Hematopoietic multipotent progenitor cell (in vitro differentiated cells): Measurements from ENCODE around the gene RASAL1. TPM values are rescaled to one million over a fixed set of nuclear protein-coding genes. Genes with fewer than 3 reads are reported as not detected.

Experiments used
- DNase-seq, 3 donors: peaks; one replicate each; pipeline ENCODE4 v3.0.0-alpha.2; 2011 to 2015; ENCODE audit warnings: low read depth in 2 of 3, low spot score in 2 of 3
- total RNA-seq: library from RNA; depleted of rRNA; stranded (reverse); fragments of >200 nt; gene quantifications from one replicate; pipeline ENCODE4 v1.2.3, GENCODE V29; 2012

RASAL1 gene
- total RNA-seq, 1 donor: 0.27 TPM

DNA sequence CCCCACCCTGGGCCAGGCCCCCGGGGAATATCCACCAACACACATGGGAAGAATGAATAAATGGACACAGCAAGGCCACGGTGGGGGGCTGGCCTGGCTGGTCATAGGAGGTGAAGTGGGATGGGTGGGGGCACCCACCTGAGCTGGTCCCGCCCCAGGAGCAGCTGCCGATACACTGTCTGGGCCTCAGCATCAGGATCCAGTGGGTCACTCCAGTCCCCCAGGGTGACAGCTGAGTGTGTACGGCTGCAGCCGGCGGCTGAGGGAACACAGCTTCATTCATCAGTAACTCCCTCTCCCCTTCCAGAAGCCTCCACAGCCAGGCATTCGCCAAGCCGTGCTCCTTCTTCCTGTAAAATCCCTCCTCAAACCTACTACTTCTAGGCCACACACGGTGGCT, 33.8 kb downstream of the RASAL1 start:
- no peak for DNase-seq

DNA sequence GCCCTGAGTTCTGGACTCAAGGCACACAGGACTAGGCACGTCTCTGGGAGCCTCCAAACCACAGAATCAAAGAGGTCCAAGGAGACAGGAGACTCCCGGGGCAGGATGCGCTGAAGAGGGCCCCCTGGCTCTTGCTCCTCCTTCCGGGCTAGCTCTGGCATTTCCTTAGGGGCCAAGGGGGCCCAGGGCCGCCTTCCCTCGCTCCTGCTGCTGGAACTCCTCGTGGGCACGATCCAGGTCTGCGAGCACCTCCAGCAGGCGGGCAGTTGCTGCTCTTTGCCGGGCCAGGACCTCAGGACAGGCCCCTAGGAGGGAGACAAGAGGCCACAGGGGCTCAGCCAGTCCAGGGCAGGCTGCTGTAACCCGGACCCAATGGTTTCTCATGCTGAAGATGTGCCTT, 35.8 kb downstream of the RASAL1 start:
- no peak for DNase-seq

DNA sequence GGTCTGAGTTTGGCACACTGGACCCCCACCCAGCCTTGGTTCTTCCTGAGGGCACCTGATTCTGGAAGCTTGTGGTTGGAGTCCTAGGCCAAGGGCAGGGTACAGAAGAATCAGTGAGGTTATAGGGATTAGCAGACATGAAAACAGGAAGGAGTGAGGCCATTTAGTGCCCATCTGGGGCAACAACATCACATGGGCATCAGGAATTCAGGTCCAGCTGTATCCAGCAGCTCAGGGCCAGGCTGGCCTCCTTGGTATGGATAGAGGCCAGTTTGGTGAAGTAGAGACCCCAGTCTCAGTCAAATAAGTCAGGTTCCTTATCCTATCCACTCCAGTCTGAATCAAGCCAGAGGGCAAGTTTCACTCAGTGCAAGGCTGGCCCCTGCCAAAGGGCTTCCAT, 36.2 kb downstream of the RASAL1 start:
- DNase-seq: no peak

DNA sequence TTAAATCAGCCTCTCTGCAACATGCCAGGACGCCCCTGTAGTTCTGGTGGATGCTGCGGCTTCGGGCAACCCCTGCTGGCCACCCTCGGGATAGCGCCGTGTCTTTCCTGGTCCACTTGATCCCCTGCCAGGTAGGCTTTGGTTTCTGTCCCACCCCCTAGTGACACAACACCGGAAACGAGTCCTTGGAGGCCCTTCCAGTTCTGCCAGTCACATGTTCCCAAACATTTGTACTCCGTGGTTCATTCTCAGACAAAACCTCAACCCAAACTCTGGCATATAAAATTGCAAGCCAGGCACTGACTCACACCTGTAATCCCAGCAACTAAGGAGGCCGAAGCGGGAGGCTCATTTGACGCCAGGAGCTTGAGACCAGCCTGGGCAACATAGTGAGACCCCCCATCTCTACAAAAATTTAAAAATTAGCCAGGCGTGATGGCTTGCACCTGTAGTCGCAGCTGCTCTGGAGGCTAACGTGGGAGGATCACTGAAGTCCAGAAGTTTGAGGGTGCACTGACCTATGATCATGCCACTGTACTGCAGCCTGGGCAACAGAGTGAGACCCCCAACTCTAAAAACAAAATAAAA, 37.0 kb downstream of the RASAL1 start:
- DNase-seq: peak; percentile 44 to 75 (median 70)

DNA sequence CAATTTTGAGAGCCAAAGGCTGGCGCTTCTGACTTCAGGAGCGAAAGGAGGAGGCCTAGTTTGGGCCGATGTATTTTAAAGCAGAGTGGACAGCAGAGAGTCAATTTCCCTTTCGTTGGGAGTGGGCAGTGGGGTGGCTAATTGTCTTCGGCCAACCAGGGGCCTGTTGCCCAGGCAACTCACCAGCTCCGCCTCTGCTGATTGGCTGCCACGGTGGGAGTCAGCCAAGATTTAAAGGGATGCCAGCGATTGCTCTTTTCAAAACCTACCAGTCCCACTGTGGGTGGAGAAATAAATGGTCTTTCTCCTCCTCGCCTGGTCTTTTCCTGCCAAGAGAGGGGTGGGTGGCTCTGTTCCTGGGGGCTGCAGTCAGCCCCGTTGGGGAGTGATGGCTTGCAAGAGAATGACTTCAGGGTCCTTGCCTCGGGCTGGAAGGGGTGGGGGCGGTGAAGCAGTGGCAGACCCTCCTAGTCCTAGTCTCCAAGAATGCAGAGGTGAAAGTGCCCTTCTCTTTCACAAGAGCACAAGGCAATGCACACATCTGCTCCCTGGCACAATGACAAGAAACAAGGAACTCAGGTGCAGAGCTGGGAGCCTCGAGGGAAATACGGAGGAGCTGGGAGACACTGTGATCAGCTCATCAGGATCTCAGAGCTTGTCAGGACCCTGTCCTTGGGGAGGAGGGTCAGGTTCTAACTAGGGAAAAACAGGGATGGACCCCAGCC, 37.7 kb downstream of the RASAL1 start:
- DNase-seq: no peak

DNA sequence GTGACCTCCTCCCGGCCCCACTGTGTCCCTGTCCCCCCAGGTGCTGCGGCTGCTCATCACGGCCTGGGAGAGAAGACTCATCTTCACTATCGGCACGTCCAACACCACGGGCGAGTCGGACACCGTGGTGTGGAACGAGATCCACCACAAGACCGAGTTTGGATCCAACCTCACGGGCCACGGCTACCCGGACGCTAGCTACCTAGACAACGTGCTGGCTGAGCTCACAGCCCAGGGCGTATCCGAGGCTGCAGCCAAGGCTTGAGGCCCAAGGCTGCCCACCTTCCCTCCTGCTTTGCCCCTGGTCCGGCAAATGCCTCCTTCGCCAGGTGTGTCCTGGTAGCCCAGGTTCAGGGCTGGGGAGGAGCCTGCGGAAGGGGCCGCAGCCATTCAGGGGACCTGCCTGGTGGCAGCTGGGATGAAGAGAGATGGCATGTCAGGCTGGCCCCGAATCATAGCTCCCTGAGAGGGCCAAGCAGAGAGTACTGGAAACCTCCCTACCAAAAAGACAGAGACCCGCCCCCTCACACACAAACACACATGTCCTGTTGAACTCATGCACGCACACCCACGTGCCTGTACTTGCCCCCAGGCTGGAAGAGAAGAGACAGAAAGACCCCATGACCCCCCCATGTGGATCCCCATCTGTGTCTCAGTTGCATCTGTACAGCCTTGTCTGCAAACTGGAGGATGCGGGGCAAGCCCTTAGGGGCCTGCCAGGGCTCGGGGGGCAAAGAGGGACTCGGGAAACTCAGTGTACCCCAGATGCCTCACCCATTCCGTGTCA, 38.7 kb downstream of the RASAL1 start:
- DNase-seq: no peak

DNA sequence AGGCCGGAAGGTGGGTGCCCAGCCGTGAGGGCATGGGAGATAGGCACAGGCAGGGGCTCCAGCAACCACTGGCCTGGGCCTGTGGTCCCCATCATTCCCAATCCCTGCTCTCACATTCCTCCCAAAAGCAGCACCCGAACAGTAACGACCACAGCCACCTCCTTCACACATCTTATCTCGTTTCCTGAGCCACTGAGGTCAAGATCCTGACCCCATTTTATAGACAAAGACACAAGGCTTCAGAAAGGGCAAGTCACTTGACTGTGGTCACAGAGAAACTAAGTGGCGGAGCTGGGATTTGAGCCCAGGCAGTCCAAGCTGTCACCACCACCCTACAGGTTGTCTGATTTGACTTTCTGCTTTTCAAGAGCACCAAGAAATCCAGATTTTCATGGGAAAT, 40.2 kb downstream of the RASAL1 start:
- no peak for DNase-seq

DNA sequence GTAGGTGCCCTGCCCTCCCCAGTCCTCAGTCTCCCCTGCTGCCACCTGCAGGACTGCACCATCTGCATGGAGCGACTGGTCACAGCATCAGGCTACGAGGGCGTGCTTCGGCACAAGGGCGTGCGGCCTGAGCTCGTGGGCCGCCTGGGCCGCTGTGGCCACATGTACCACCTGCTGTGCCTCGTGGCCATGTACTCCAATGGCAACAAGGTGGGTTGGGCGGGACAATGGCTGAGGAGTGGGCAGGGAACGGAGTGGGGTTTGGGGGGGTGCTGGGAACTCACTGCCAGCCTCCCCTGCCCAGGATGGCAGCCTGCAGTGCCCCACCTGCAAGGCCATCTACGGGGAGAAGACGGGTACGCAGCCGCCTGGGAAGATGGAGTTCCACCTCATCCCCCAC, 40.8 kb downstream of the RASAL1 start:
- DNase-seq: no peak

DNA sequence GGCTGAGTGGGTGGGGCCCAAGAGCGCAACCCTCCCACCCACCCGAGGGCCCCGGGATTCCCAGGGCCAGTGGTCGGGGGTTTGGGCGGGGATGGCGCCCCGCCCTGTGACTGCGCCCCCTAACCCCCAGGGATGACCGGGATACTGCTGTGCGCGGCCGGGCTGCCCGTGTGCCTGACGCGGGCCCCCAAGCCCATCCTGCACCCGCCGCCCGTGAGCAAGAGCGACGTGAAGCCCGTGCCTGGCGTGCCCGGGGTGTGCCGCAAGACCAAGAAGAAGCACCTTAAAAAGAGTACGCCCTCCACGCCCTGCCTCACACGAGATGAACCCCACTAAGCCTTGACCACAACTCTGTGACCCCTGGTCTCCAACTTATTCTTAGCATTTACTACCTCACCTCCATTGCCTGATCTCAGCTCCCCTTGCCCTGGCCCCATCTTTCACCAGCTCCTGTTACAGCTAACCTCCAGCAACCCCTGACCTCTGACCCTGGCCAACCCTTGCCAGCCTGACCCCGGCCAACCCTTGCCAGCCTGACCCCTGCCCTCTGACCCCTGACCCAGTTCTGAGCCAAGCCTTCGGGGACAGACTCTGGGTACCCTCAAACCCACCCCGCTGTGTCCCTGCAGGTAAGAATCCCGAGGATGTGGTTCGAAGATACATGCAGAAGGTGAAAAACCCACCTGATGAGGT, 42.0 kb downstream of the RASAL1 start:
- no peak for DNase-seq

DNA sequence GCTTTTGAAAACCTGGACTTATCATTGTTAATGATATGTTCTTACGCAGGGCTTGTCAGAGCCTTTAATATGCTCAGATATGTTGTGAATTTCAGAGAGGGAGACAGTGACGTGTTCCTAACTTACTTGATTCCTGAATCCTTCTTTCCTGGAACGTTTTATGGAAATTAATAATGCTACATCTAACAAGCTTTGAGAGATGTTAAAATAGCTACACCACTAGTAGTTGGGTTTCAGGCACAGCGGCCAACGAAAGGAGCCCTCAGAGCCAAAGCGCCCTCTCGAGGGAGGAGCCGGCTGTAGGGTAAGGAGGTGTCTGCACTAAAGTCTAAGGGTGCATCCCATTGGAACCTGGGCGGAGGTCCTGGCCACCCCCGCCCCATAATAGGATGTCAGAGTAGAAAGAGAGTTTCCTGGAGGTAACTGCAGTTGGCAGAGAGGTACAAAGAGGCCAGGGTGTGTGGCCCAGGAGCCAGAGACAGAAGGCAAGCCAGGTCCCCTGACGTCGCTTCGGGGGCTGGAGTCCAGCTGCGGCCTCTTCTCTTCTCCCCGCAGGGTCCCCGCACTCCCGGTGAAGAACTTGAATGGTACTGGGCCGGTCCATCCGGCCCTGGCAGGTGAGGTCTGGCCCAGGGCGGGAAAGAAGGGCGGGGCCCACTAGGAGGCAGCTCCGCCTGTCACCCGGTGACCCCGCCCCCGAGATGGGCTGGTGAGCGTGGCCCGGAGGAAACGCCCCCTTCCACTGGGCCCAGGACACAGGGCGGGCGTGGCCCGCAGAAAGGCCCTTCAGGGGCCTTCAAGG, 42.8 kb downstream of the RASAL1 start:
- DNase-seq: peak in 2 of 3 donors; percentile 37 to 61

DNA sequence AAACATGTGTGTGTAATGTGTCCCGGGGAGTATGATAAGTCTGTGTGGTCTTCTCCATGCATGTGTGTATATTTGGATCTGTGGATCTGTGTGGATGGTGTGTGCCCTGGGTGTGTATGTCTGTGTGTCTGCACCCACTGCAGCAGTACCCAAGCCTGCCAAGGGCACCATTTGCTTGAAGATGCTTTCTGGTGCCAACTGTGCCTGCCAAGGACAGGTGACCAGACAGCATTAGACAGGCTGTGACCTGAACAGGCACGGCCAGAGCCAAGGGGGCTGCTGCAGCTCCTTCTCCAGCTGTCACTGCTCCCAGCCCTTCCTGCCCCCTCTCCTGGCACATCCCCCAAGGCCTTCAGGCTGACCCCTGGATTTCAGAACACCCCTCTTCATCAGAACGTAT, 44.1 kb downstream of the RASAL1 start:
- no peak for DNase-seq

DNA sequence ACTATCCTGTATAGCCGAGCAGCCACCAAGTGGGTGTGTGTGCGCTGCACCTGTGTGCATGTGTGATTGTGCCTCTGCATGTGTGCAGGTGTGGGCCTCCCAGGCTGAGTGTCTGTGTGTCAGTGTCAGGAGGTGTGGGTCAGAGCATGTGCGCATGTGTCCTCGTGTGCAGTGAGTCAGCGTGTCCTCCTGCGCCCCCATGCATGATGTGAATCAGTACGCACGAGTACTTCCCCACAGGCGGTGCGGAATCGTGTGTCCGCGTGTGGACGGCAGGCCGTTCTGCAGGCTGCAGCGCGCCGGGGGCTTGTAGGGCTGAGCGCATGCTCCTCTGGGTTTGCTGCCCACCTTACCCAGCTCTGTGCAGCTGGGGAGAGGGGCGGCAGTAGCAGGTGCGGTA, 44.8 kb downstream of the RASAL1 start:
- DNase-seq: no peak

DNA sequence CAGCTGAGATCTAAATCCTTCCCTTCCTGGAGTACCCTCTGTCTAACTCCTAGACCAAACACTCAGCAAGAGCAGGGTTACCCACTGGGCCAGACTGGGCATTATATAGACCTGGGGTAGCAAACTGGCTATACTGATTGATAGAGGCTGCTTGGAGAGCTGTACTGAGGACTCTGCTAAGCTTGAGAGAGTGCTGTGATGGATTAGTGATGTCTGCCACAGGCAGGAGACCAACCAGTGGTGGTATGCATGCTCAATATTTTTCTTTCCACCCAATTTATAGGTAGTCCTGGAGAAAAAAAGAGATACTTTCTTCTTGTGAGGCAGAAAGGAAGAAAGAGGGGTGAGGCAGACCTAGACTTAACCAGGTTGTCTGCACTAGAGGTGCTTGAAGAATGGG, 45.7 kb downstream of the RASAL1 start:
- no peak for DNase-seq

DNA sequence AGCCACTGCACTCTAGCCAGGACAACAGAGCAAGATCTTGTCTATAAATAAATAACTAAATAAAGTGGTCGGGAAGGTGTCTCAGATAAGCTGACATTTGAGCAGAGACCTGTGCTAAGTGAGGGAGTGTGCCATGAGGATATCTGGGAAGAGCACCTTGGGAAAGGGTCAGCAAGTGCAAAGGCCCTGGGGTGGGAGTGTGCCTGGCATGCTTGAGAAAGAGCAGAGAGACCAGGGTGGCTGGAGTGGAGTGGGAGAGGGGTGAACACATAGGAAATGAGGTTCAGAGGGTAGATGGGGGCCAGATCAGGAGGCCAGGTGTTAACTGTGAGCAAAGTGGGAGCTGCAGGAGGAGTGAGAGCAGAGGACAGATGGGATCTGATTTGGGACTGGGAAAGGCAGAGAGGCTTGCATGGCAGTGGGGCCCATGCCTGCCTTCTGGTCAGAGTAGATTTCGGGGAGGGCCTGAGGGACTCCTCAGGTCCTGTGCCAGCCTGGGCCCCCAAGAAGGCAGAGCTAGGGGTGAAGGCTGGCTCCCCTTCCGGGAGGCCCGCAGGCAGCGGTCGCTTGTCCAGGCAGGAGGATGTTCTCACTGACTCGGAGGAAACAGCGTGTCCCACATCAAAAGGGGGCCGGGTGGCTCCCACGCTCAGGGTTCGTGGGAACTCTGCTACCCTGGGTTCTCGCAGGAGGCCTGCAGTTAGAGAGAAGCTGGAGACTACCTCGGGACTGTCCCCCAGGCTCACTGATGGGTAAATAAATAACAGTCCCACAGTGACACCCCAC, 46.4 kb downstream of the RASAL1 start:
- no peak for DNase-seq

DNA sequence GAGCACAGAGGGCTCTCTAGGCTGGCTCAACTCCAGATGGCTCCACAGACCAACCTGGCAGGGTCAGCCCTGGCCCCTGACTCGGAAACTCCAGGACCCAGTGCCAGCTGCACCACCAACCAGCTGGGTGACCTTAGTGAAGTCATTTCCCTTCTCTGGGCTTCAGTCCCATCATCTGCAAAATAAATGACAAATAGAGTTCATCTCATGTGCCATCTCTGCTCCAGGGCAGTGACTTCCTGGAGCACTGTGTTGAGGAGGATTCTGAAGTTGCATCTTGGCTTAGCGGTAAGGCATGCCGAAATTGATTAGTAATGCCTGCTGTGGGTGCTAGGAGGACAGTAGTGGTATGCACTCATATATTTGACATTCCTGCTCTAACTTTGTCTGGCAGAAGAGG, 47.5 kb downstream of the RASAL1 start:
- DNase-seq: no peak

DNA sequence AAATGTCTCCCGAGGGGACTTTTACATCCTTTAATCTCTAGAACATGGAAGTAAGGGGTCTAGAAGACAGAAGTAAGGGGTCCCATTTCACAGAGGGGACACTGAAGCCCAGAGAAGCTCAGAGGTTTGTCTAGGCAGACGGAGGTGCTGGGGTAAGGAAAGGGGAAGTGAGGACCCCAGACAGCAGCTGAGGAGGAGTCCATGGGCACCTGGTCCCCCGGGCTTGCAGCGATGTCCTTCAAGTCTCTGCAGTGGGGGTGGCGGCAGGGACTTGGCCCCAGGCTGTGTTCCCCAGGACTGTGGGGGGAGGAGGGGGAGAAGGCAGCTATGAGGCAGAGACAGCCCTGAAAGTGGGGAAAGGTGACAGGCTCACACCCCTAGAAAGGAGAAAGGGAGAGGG, 48.4 kb downstream of the RASAL1 start:
- DNase-seq: peak in 1 of 3 donors; percentile 35

DNA sequence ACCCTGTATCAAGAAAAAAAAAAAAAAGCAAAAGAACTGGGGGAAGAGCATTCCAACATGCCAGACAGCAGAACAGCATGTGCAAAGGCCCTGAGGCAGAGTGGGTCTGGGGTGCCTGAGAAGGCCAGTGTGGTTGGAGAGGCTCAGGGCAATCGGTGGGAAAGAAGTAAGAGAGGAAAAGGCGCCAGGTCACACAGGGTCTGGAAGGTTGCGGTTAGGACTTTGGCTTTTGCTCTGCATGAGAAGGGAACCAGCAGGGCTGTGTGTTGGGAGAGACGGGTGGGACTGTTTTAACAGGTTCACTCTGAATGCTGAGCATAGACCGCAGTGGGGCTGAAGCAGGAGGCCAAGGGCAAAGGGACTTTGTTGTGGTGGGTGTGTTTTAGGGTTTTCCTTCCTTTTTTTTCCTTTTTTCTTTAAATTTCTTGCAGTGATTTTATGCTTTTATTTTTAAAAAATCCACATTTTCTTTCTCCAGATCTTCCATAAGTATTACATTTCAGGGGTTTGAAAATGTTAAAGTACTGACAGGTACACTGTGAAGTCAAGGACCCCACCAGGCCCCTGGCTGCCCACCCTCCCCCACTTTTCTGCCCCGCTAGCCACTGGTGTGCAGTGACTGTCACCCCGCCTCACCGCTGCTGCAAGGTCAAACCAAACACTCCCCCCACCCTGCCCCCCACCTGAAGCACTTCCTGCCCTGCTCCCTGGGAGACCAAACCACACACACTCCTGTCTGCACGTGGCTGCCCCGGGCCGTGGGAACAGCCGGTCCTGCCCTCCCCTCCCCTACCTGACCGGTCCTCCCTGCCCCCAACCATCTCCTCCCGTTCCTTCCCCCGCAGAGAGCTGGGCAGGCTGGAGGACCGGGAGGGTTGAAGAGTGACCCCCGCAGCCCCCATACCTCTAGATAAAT, 49.1 kb downstream of the RASAL1 start:
- no peak for DNase-seq

DNA sequence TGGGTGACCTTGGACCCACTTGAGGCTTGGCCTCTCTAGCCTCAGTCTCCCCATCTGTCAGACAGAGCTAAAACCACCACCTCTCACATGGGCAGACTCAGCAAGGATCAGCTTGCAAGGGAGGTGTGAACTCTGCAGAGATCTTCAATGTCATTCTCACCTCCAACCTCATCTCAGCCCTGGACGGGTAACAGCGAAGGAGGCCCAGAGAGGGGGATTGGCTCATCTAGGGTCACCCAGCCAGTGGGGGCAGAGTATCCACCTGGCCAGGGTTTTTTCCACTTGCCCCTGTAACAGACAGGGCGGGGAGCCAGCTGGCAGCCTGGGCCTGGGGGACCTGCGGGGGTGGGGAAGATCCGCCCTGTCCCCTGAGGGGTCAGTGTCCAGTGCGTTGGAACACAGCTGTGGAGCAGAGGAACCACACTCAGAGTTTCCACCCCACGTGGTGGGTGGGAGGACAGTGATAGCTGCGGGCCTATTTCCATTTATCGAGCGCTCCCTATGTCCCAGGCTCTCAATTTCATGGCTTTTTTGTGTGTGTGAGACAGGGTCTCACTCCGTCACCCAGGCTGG, 51.6 kb downstream of the RASAL1 start:
- no peak for DNase-seq
